ENCODE data around the gene CSTPP1. TPM values are rescaled to one million over a fixed set of nuclear protein-coding genes. Genes with fewer than 3 reads are reported as not detected.

CSTPP1 gene
- total RNA-seq, 4 donors from 2014 or later: 19.1 to 27.0 (median 21.8) TPM

- H3K36me3 ChIP-seq: peaks cover 0 to 65% of the 10 kb centered on the region in 2 donors
- H3K4me1 ChIP-seq: peaks cover 3 to 55% (median 19%) of the 10 kb centered on the region in 3 donors
- 0% methylated on average over 1 to 5 of the region's 21 CpGs for WGBS, 2 donors (ENCODE audit: low coverage in 1 of 2)
- peak overlapping the region; percentile 88 to 99 (median 97) for H3K27ac ChIP-seq
- H3K9me3 ChIP-seq: no peaks in the 10 kb centered on the region
- TF ChIP-seq POLR2A (IDR thresholded peaks at IDR 0.05) (no peak), POLR2AphosphoS5 (IDR thresholded peaks at IDR 0.05) (peak; percentile 39), EP300 (IDR thresholded peaks at IDR 0.05) (no peak), CTCF (IDR thresholded peaks at IDR 0.05) (peak in 3 of 4 experiments; percentile 72 to 81 (median 72))
- peak overlapping the region; percentile 34 to 84 for H3K4me3 ChIP-seq
- peak; percentile 55 for ATAC-seq
- no peaks in the 10 kb centered on the region for H3K27me3 ChIP-seq
These were observed 240.8 kb downstream of the CSTPP1 start for GRCh38 chr11:47177229-47177845.

- no CpG with 5 or more reads among the region's 6 CpGs for WGBS, 2 donors (ENCODE audit: low coverage in 1 of 2)
- no peaks in the 10 kb centered on the region for H3K9me3 ChIP-seq
- peak overlapping the region in 1 of 2 donors; percentile 84 for H3K4me3 ChIP-seq
- H3K36me3 ChIP-seq: peaks cover 0 to 65% of the 10 kb centered on the region in 2 donors
- no peaks in the 10 kb centered on the region for H3K27me3 ChIP-seq
- peak overlapping the region; percentile 88 to 99 (median 97) for H3K27ac ChIP-seq
- TF ChIP-seq EP300 (IDR thresholded peaks at IDR 0.05): no peak
- no peak for TF ChIP-seq POLR2A (IDR thresholded peaks at IDR 0.05)
- TF ChIP-seq POLR2AphosphoS5 (IDR thresholded peaks at IDR 0.05): no peak
- no peak for TF ChIP-seq CTCF (IDR thresholded peaks at IDR 0.05)
- peaks cover 3 to 55% (median 19%) of the 10 kb centered on the region in 3 donors for H3K4me1 ChIP-seq
- no peak for ATAC-seq
These were observed 241.3 kb downstream of the CSTPP1 start for GRCh38 chr11:47177846-47178245.

GRCh38 chr11:47178316-47178715 lies 241.8 kb downstream of the CSTPP1 start:
- Histone ChIP-seq H3K36me3 (peaks cover 0 to 63% of the 10 kb centered on the region in 2 donors), H3K4me3 (no peak overlapping the region), H3K4me1 (peaks cover 3 to 55% (median 19%) of the 10 kb centered on the region in 3 donors), H3K27ac (peak overlapping the region; percentile 88 to 99 (median 97)), H3K9me3 (no peaks in the 10 kb centered on the region), H3K27me3 (no peaks in the 10 kb centered on the region)
- 66 to 83% methylated on average over 2 to 5 of the region's 11 CpGs for WGBS, 2 donors (ENCODE audit: low coverage in 1 of 2)
- no peak for ATAC-seq
- no peak for TF ChIP-seq CTCF (IDR thresholded peaks at IDR 0.05)
- TF ChIP-seq POLR2AphosphoS5 (IDR thresholded peaks at IDR 0.05): no peak
- TF ChIP-seq EP300 (IDR thresholded peaks at IDR 0.05): no peak
- TF ChIP-seq POLR2A (IDR thresholded peaks at IDR 0.05): no peak

- no peak for TF ChIP-seq POLR2AphosphoS5 (IDR thresholded peaks at IDR 0.05)
- TF ChIP-seq EP300 (IDR thresholded peaks at IDR 0.05): no peak
- no peak for TF ChIP-seq CTCF (IDR thresholded peaks at IDR 0.05)
- no peak for TF ChIP-seq POLR2A (IDR thresholded peaks at IDR 0.05)
- peak overlapping the region in 3 of 4 donors; percentile 95 to 99 (median 99) for H3K27ac ChIP-seq
These were observed 242.4 kb downstream of the CSTPP1 start for GRCh38 chr11:47178737-47179654.

More at GRCh38 chr11:47178737-47179654, 242.4 kb downstream of the CSTPP1 start:
- Histone ChIP-seq H3K4me3 (no peak overlapping the region), H3K36me3 (peaks cover 0 to 56% of the 10 kb centered on the region in 2 donors), H3K9me3 (no peaks in the 10 kb centered on the region), H3K4me1 (peaks cover 3 to 55% (median 19%) of the 10 kb centered on the region in 3 donors), H3K27me3 (no peaks in the 10 kb centered on the region)
- no peak for ATAC-seq
- WGBS, 2 donors (ENCODE audit: low coverage in 1 of 2): 90% methylated on average over 6 of the region's 23 CpGs; no CpG with 5 or more reads in 1 of the 2 donors

Data from gastroesophageal sphincter (tissue), 4 donors.